HUES48 (cell line): ENCODE results near the gene VAT1L.
A peak's percentile ranks its signal among the peaks of the same experiment; 100 is the strongest.

Experiments
- H3K27ac ChIP-seq: one replicate; pipeline ENCODE4 v1.7.0; 2013; ENCODE audit warnings: low read depth, low read length, inconsistent platforms
- H3K27me3 ChIP-seq: 2 replicates; pipeline ENCODE4 v1.6.1; 2013; ENCODE audit warnings: mild to moderate bottlenecking, low read length; ENCODE audit not compliant: control insufficient read depth, insufficient read depth
- H3K36me3 ChIP-seq: 2 replicates; pipeline ENCODE4 v1.6.1; 2013; ENCODE audit warnings: low read length; ENCODE audit not compliant: control insufficient read depth, insufficient read depth
- H3K4me1 ChIP-seq: 2 replicates; pipeline ENCODE4 v1.6.1; 2013; ENCODE audit warnings: mild to moderate bottlenecking, low read length; ENCODE audit not compliant: control insufficient read depth, insufficient read depth
- H3K4me3 ChIP-seq: 2 replicates; pipeline ENCODE4 v1.5.1; 2013; ENCODE audit warnings: mild to moderate bottlenecking, low read depth, low read length
- H3K9ac ChIP-seq: 2 replicates; pipeline ENCODE4 v1.6.1; 2013; ENCODE audit warnings: mild to moderate bottlenecking, low read depth, low read length, moderate library complexity
- H3K9me3 ChIP-seq: 2 replicates; pipeline ENCODE4 v1.6.1; 2013; ENCODE audit warnings: low read length; ENCODE audit not compliant: control insufficient read depth, insufficient read depth

The VAT1L gene

GRCh38 chr16:77951788-77952187 lies 163.4 kb downstream of the VAT1L start:
- Histone ChIP-seq H3K9ac (no peak overlapping the region), H3K27me3 (no peaks in the 10 kb centered on the region), H3K4me3 (no peak overlapping the region), H3K27ac (no peak overlapping the region), H3K4me1 (peaks cover 19% of the 10 kb centered on the region), H3K36me3 (no peaks in the 10 kb centered on the region), H3K9me3 (no peaks in the 10 kb centered on the region)

GRCh38 chr16:77955127-77955526 lies 166.8 kb downstream of the VAT1L start:
- Histone ChIP-seq H3K27me3 (peaks cover 1% of the 10 kb centered on the region; the same call in 1 of the 2 replicates), H3K4me1 (peaks cover 8% of the 10 kb centered on the region; the same call in 1 of the 2 replicates), H3K9me3 (no peaks in the 10 kb centered on the region), H3K27ac (no peak overlapping the region), H3K36me3 (no peaks in the 10 kb centered on the region), H3K9ac (no peak overlapping the region), H3K4me3 (no peak overlapping the region)

GRCh38 chr16:77956231-77956630 lies 167.9 kb downstream of the VAT1L start:
- peaks cover 8% of the 10 kb centered on the region; the same call in 1 of the 2 replicates for H3K4me1 ChIP-seq
- no peak overlapping the region for H3K9ac ChIP-seq

GRCh38 chr16:77960766-77961165 lies 172.4 kb downstream of the VAT1L start:
- no peaks in the 10 kb centered on the region for H3K9me3 ChIP-seq
- H3K27ac ChIP-seq, result no peak overlapping the region
- no peak overlapping the region for H3K4me3 ChIP-seq
- no peaks in the 10 kb centered on the region for H3K36me3 ChIP-seq
- H3K27me3 ChIP-seq, result peaks cover 38% of the 10 kb centered on the region
- no peak overlapping the region for H3K9ac ChIP-seq
- peaks cover 27% of the 10 kb centered on the region for H3K4me1 ChIP-seq

More at GRCh38 chr16:77956231-77956630, 167.9 kb downstream of the VAT1L start:
- Histone ChIP-seq H3K27me3 (peaks cover 12% of the 10 kb centered on the region), H3K9me3 (no peaks in the 10 kb centered on the region), H3K27ac (no peak overlapping the region), H3K36me3 (no peaks in the 10 kb centered on the region), H3K4me3 (no peak overlapping the region)

GRCh38 chr16:77961814-77962213 lies 173.4 kb downstream of the VAT1L start:
- Histone ChIP-seq H3K9me3 (no peaks in the 10 kb centered on the region), H3K9ac (no peak overlapping the region), H3K27ac (no peak overlapping the region), H3K27me3 (peaks cover 39% of the 10 kb centered on the region), H3K36me3 (no peaks in the 10 kb centered on the region), H3K4me1 (peaks cover 37% of the 10 kb centered on the region), H3K4me3 (no peak overlapping the region)

GRCh38 chr16:77962689-77963088 lies 174.3 kb downstream of the VAT1L start:
- Histone ChIP-seq H3K36me3 (no peaks in the 10 kb centered on the region), H3K9ac (no peak overlapping the region), H3K9me3 (no peaks in the 10 kb centered on the region), H3K4me3 (no peak overlapping the region), H3K27me3 (peaks cover 39% of the 10 kb centered on the region), H3K4me1 (peaks cover 40% of the 10 kb centered on the region), H3K27ac (peak overlapping the region; percentile 93)

- Histone ChIP-seq H3K4me3 (no peak overlapping the region), H3K9ac (0 out of 2 replicates have a peak overlapping the region, but pooled peaks have one; percentile 1), H3K27me3 (peaks cover 39% of the 10 kb centered on the region), H3K36me3 (no peaks in the 10 kb centered on the region), H3K27ac (peak overlapping the region; percentile 93), H3K9me3 (no peaks in the 10 kb centered on the region), H3K4me1 (peaks cover 46% of the 10 kb centered on the region)
Measured at GRCh38 chr16:77963185-77964044, 175.1 kb downstream of the VAT1L start.

GRCh38 chr16:77965346-77965745 lies 177.0 kb downstream of the VAT1L start:
- Histone ChIP-seq H3K4me3 (no peak overlapping the region), H3K36me3 (no peaks in the 10 kb centered on the region), H3K27me3 (peaks cover 35% of the 10 kb centered on the region), H3K9ac (no peak overlapping the region), H3K4me1 (peaks cover 46% of the 10 kb centered on the region), H3K27ac (peak overlapping the region; percentile 100), H3K9me3 (no peaks in the 10 kb centered on the region)

GRCh38 chr16:77967054-77967904 lies 178.9 kb downstream of the VAT1L start:
- peak overlapping the region; percentile 100 for H3K27ac ChIP-seq

GRCh38 chr16:77969861-77970260 lies 181.5 kb downstream of the VAT1L start:
- Histone ChIP-seq H3K27me3 (peaks cover 9% of the 10 kb centered on the region; the same call in 1 of the 2 replicates), H3K9ac (no peak overlapping the region), H3K9me3 (no peaks in the 10 kb centered on the region), H3K4me1 (peaks cover 44% of the 10 kb centered on the region), H3K27ac (no peak overlapping the region), H3K36me3 (peaks cover 7% of the 10 kb centered on the region; the same call in 1 of the 2 replicates), H3K4me3 (no peak overlapping the region)

More at GRCh38 chr16:77967054-77967904, 178.9 kb downstream of the VAT1L start:
- Histone ChIP-seq H3K27me3 (peaks cover 17% of the 10 kb centered on the region; the same call in 1 of the 2 replicates), H3K4me1 (peaks cover 62% of the 10 kb centered on the region), H3K9me3 (no peaks in the 10 kb centered on the region), H3K9ac (peak overlapping the region; percentile 37; the same call in 1 of the 2 replicates), H3K36me3 (0 out of 2 replicates have a peak, but pooled peaks cover 3% of the 10 kb centered on the region), H3K4me3 (no peak overlapping the region)
